ENCODE data around the gene OTOP3.
"Not testable (repeated sequence)": the region's sequence is repeated elsewhere in the genome, so short reads cannot be mapped to it uniquely, and the experiment has no call there.

The OTOP3 gene

GRCh38 chr17:74907012-74907411, 28.7 kb upstream of the OTOP3 start:
- DNase-seq (ENCODE audit: extremely low read depth, low read depth), result no peak
- TF ChIP-seq, protein P1, sequence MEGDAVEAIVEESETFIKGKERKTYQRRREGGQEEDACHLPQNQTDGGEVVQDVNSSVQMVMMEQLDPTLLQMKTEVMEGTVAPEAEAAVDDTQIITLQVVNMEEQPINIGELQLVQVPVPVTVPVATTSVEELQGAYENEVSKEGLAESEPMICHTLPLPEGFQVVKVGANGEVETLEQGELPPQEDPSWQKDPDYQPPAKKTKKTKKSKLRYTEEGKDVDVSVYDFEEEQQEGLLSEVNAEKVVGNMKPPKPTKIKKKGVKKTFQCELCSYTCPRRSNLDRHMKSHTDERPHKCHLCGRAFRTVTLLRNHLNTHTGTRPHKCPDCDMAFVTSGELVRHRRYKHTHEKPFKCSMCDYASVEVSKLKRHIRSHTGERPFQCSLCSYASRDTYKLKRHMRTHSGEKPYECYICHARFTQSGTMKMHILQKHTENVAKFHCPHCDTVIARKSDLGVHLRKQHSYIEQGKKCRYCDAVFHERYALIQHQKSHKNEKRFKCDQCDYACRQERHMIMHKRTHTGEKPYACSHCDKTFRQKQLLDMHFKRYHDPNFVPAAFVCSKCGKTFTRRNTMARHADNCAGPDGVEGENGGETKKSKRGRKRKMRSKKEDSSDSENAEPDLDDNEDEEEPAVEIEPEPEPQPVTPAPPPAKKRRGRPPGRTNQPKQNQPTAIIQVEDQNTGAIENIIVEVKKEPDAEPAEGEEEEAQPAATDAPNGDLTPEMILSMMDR (IDR thresholded peaks at IDR 0.05; ENCODE audit: low read depth, low read length), result no peak

- not testable (repeated sequence) for DNase-seq (ENCODE audit: extremely low read depth, low read depth)
These were observed 26.6 kb upstream of the OTOP3 start for GRCh38 chr17:74909097-74909496.

- not testable (repeated sequence) for DNase-seq (ENCODE audit: extremely low read depth, low read depth)
These were observed 24.3 kb upstream of the OTOP3 start for GRCh38 chr17:74911423-74911822.

GRCh38 chr17:74916136-74916850, 19.4 kb upstream of the OTOP3 start:
- no peak for DNase-seq (ENCODE audit: extremely low read depth, low read depth)
- TF ChIP-seq, protein P1 (IDR thresholded peaks at IDR 0.05; ENCODE audit: low read depth, low read length), result no peak

DNA sequence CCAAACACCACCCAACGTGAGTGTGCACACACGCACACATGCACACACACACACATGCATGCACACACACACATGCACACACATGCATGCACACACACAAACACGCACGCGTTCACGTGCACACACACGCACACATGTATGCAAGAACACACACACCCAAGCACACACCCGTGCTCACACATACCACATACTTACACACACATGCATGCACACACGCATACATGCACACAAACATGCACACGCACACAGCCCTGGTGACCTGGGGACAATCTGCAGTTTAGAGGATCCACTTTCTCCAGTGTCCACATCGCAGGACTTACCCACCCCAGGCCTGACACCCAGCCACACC, 18.9 kb upstream of the OTOP3 start:
- DNase-seq (ENCODE audit: extremely low read depth, low read depth), result no peak
- TF ChIP-seq, protein P1 (IDR thresholded peaks at IDR 0.05; ENCODE audit: low read depth, low read length), result no peak

- no peak for DNase-seq (ENCODE audit: extremely low read depth, low read depth)
These were observed 18.3 kb upstream of the OTOP3 start for GRCh38 chr17:74917430-74917829.

GRCh38 chr17:74918906-74919305, 16.8 kb upstream of the OTOP3 start:
- DNase-seq (ENCODE audit: extremely low read depth, low read depth), result no peak
- TF ChIP-seq, protein P1 (IDR thresholded peaks at IDR 0.05; ENCODE audit: low read depth, low read length), result no peak

More at GRCh38 chr17:74917430-74917829, 18.3 kb upstream of the OTOP3 start:
- TF ChIP-seq, protein P1 (IDR thresholded peaks at IDR 0.05; ENCODE audit: low read depth, low read length), result no peak

GRCh38 chr17:74919440-74920305, 16.0 kb upstream of the OTOP3 start:
- no peak for DNase-seq (ENCODE audit: extremely low read depth, low read depth)
- TF ChIP-seq, protein P1 (IDR thresholded peaks at IDR 0.05; ENCODE audit: low read depth, low read length), result no peak; the same call in 1 of the 2 replicates

Measured in AG09319 (cell line).